Gastroesophageal sphincter (tissue), 3 donors: ENCODE data around the gene GTF3C1.

Experiments used
- POLR2A ChIP-seq, 2 donors: fragments of 450-650 bp; IDR thresholded peaks; one replicate each; pipeline ENCODE4 v1.6.1; 2017; ENCODE audit warnings: antibody characterized with exemption in 2 of 2, mild to moderate bottlenecking in 2 of 2, moderate library complexity in 1 of 2
- POLR2AphosphoS5 ChIP-seq: sonication (generic); formaldehyde crosslinking; IDR thresholded peaks from one replicate; pipeline ENCODE4 v1.6.1; 2017; ENCODE audit warnings: antibody characterized with exemption
- TF ChIP-seq, protein P1 (sequence below), 4 experiments: fragments of 200-600 bp in 2 of 4; fragments of 450-650 bp in 2 of 4; sonication (generic) in 1 of 4; IDR thresholded peaks; one replicate each; pipeline ENCODE4 v1.5.1; 2017 to 2019; ENCODE audit warnings: antibody characterized with exemption in 4 of 4, mild to moderate bottlenecking in 2 of 4, moderate library complexity in 2 of 4

GRCh38 chr16:27444015-27444414 is 105.7 kb downstream of the GTF3C1 start:
- TF ChIP-seq, protein P1, sequence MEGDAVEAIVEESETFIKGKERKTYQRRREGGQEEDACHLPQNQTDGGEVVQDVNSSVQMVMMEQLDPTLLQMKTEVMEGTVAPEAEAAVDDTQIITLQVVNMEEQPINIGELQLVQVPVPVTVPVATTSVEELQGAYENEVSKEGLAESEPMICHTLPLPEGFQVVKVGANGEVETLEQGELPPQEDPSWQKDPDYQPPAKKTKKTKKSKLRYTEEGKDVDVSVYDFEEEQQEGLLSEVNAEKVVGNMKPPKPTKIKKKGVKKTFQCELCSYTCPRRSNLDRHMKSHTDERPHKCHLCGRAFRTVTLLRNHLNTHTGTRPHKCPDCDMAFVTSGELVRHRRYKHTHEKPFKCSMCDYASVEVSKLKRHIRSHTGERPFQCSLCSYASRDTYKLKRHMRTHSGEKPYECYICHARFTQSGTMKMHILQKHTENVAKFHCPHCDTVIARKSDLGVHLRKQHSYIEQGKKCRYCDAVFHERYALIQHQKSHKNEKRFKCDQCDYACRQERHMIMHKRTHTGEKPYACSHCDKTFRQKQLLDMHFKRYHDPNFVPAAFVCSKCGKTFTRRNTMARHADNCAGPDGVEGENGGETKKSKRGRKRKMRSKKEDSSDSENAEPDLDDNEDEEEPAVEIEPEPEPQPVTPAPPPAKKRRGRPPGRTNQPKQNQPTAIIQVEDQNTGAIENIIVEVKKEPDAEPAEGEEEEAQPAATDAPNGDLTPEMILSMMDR (IDR thresholded peaks at IDR 0.05): no peak
- TF ChIP-seq POLR2A (IDR thresholded peaks at IDR 0.05) (no peak), POLR2AphosphoS5 (no peak)
